Measurements from ENCODE around the gene TRIM2.

Gene TRIM2

DNA sequence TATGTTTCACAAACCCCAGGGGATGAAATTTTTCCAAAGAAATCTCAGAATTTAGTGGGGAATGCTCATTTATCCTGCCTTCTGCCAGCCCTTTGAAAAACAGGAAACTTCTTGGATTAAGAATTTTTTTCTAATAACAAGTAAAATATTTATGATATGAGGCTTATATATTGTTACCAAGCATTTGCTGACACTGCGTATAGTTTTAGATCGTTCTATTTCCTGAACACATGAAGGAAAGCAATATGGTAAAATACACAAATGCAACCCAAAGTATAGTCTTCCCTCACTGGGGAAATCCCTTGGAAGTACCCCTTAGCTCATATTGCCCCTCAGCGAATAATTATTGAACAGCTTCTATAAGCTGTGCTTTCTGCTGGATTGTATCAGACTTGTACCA is 85.9 kb downstream of the TRIM2 start:
- no peak for FAIRE-seq

DNA sequence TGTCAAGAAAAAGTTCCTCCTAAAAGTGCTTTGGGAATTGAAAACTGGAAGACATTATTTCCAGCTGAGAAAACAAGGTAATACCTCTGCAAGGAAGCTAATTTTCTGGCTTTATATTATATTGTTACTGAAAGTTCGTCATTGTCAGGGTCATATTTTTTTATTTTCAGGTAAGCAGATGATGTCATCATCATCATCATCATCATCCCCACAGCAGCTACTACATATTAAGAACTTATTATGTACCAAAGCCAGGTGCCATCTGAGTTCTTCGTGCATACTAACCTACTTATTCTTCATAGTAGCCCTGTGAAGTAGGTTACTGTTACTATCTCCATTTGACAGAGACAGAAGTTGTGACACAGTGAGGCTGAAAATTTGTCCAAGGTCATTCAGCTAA is 87.3 kb downstream of the TRIM2 start:
- no peak for FAIRE-seq

DNA sequence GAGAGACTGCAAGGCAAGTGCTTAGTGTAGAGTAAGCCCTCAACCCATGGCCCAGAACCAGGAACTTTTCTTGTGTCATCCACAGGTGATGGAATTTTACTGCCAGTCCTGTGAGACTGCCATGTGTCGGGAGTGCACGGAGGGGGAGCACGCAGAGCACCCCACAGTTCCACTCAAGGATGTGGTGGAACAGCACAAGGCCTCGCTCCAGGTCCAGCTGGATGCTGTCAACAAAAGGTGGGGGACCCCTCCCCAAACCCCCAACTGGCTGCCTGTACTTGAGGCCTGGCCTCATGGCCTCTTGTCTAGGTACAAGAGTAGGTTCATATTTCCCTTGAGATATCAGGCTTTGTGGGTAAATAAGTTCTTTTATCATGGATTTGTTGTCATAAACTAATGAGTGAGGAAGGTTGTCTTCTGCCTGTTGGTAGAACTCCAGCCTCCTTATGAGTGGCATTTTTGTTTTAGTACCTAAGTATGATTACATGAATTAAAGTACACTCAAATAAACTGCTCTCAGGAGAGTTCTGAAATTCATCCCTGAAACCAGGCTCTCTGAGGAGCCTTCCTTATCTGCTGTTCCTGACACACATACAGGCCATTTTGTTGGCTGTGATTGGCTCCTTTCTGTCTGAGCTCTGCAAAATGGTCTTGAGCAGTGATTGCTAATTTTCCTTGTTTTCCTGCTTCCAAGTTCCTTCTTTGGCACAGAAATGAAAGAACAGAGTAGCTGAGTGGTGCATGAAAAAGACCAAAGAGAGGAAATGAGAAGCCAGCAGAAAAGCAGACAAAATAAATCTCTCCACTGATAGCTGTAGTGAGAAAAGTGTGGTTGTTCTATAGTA is 88.9 kb downstream of the TRIM2 start:
- no peak for FAIRE-seq

- no peak for FAIRE-seq
Observed at GRCh38 chr4:153293742-153294057, 89.5 kb downstream of the TRIM2 start.

GRCh38 chr4:153294631-153295030 is 90.4 kb downstream of the TRIM2 start:
- FAIRE-seq = no peak

GRCh38 chr4:153295131-153295755 is 91.0 kb downstream of the TRIM2 start:
- FAIRE-seq = no peak

DNA sequence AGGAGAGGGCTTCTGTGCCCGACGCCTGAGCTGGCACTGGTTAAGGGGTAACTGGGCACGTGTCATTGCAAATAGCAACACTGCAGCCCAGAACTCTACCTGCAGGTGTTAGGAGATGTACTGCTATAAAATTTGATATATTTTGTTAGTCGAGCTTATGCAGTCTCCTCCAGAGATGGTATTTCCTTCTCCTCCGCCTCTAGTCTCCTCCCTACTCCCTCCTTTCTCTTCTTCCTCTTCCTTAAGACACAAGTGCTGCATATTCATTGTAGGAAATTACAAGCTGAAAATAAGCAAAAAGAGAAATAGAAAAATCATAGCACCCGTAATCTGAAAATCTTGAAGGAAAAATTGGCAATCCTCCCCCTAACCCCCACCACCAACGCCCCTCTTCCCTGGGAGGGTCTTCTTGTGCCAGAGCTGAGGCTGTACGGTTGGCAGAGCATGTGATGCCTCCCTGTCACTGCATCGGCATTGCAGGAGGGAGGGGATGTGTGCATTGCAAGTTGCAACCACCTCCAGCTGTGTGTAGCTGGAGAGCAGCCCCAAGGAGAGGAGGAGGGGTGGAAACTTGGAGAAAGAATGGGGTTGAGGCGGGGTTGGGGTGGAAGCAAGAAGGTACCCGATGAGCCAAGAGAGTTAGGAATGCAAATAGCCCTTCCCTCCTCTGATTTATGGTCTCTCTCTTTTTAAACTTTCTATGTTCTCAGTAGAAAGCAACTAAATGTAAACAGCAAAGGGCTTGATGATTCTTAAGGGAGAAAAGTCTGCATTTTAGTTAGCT is 92.0 kb downstream of the TRIM2 start:
- no peak for FAIRE-seq

GRCh38 chr4:153297116-153297515 is 92.9 kb downstream of the TRIM2 start:
- no peak for FAIRE-seq

DNA sequence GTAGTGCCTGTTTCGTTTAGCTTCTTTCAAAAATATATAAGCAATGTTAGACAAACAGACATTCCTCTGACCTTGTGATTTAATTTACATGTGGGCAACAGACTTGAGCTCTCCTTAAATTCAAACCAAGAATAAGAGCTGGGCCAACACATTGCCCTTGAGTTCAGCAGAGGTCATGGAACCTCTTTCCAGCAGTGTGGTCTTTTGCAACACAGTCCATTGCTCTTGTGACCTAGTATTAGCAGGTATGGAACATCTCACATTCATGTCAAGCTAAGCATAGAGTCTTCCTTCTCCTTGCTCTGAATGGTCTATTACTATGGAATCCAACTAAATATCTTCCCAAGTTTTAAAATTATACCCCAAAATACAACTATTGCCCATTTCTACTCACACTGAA is 106.5 kb downstream of the TRIM2 start:
- FAIRE-seq = no peak

DNA sequence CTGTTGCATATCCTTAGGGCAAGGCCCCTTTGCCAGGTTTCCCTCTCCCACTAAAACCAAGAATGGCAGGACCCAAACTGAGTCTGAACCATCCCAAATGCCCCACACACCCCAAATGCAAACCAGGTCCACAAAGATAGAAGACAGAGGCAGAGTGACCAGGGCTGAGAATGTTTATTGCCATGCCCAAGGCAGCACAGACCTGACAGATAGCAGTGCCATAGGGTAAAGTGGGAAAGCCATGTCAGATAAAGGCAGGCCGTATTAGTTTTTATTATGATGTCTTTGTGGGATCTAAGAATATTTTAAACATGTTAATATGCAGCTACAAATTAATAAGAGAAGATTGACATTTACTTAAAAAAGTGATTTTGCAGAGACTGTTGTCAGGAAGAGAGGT is 110.7 kb downstream of the TRIM2 start:
- FAIRE-seq = no peak

DNA sequence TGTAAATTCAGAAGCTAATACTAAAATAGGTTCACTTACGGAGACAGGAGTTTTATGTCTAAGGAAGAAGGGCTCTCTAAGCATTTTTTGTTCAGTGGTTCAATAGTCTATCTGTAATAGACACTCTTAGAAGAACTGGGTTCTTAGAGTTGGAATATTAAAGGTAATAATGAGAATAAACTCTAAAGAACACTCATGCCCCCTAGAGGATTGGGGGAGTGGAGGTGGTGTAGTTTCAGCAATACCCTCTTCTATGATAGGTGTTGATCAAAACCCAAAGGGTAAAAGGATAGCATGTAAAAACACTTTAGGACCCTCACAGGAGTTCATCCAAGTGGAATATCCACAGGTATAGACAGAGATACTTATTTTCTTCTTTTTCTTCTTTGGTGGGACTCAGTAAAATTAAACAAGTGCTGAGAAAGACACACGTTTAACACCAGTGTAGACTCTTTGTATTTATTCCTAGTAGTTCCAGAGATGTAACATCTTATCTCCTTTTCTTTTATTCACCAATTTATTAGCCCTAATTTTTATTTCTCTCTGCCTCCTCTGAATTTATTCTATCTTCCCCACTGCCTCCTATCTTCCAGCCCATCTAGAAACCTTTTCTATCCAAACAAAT is 114.6 kb downstream of the TRIM2 start:
- FAIRE-seq = peak; percentile 85

- FAIRE-seq = no peak
Observed at GRCh38 chr4:153322791-153323190, 118.5 kb downstream of the TRIM2 start.

GRCh38 chr4:153324046-153324445 is 119.8 kb downstream of the TRIM2 start:
- FAIRE-seq = no peak

- no peak for FAIRE-seq
Observed at GRCh38 chr4:153325558-153325957, 121.3 kb downstream of the TRIM2 start.

GRCh38 chr4:153326513-153326912 is 122.3 kb downstream of the TRIM2 start:
- no peak for FAIRE-seq

DNA sequence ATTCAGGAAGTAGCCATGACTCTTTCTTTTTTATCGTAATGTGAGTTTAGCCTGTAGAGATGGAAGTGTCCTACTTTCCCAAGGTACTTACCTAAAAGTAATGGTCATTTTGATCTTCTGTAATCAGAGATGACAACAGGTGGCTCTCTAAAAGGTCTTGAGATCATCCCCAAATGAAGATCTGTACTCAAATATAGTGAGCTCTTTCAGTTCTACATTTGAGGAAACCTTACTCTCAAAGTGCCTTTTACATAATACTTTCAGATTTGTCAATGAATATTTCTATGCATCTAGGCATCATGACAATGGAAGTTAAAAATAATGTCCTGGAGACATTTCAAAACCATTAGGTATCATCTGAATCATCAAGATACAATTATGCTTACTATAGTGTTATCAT is 123.0 kb downstream of the TRIM2 start:
- peak; percentile 21 for FAIRE-seq

- FAIRE-seq = no peak
Observed at GRCh38 chr4:153332936-153333335, 128.7 kb downstream of the TRIM2 start.

GRCh38 chr4:153333874-153334273 is 129.6 kb downstream of the TRIM2 start:
- no peak for FAIRE-seq

DNA sequence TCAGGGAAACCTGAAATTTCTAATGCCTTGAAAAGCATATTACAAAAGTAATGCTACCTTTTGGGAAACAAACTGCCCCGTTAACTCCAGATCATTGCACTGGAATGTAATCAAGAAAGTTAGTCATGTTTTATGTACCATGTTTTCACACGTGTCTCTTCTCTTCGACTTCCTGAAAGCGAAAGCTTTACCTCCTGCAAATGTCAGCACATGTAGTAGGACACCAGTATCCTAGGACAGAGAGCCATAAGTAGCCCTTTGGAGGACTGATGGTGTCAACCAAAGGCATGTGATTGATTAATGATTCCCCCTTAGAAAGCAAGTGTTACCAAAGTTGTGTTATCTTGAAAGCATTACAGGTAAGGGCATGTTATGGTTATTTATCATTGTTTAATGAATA is 131.4 kb downstream of the TRIM2 start:
- no peak for FAIRE-seq

- FAIRE-seq = no peak
Observed at GRCh38 chr4:153337686-153338085, 133.4 kb downstream of the TRIM2 start.

DNA sequence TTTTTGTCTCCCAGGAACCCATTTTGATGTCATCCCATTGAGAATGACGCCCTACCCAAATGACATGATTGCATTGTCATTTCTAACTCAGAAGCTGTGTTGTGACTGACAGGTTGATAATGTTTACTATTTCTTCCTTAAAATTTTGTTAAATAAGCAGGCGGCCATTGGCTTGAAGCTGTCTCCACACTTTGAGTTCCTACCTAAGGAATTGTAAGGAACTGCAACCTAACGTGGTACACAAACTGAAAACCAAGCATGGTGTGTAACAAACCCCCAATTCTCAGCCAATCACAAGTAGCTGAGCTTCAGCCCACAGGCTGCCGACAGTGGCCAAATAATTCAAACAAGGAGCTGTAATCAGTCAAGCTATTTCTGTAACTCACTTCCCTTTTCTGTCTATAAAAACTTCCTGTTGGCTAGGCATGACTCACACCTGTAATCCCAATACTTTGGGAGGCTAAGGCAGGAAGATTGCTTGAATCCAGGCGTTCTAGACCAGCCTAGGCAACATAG is 137.4 kb downstream of the TRIM2 start:
- no peak for FAIRE-seq

- no peak for FAIRE-seq
Observed at GRCh38 chr4:153342751-153343552, 138.7 kb downstream of the TRIM2 start.

All from A204.1 (cell line).